CD14-positive monocyte (primary cell): ENCODE measurements around the gene CEP68. TPM values are rescaled to one million over a fixed set of nuclear protein-coding genes. Genes with fewer than 3 reads are reported as not detected.

Experiments used
- DNase-seq, 3 donors: peaks; one replicate each; pipeline ENCODE4 v3.0.0-alpha.2; 2011 to 2022
- H2AFZ ChIP-seq: 2 replicates; pipeline ENCODE4 v1.6.0; 2012; ENCODE audit warnings: mild to moderate bottlenecking, low read depth, low read length, inconsistent platforms; ENCODE audit not compliant: insufficient read depth, poor library complexity, severe bottlenecking
- H3K27ac ChIP-seq, 2 donors: 1 replicate in 1 of 2; 2 replicates in 1 of 2; pipeline ENCODE4 v1.5.1; 2012 to 2013; ENCODE audit warnings: low read length in 2 of 2, control low read depth in 1 of 2, inconsistent platforms in 1 of 2, low read depth in 1 of 2, mild to moderate bottlenecking in 1 of 2
- H3K27me3 ChIP-seq, 2 donors: one replicate each; pipeline versions ENCODE4 v1.6.0 to v1.6.1; 2011 to 2013; ENCODE audit warnings: low read length in 2 of 2; ENCODE audit not compliant: control insufficient read depth in 2 of 2, insufficient read depth in 2 of 2
- H3K36me3 ChIP-seq, 2 donors: replicated peaks in 1 of 2; 1 replicate in 1 of 2; 2 replicates in 1 of 2; pipeline versions ENCODE4 v1.5.1 to v1.6.1; 2012 to 2013; ENCODE audit warnings: low read length in 2 of 2, control low read depth in 1 of 2, inconsistent platforms in 1 of 2, mild to moderate bottlenecking in 1 of 2; ENCODE audit not compliant: insufficient read depth in 2 of 2, control insufficient read depth in 1 of 2
- H3K4me1 ChIP-seq, 2 donors: 1 replicate in 1 of 2; 2 replicates in 1 of 2; pipeline versions ENCODE4 v1.5.1 to v1.6.1; 2012 to 2013; ENCODE audit warnings: low read length in 2 of 2, control low read depth in 1 of 2, inconsistent platforms in 1 of 2, mild to moderate bottlenecking in 1 of 2, moderate library complexity in 1 of 2; ENCODE audit not compliant: insufficient read depth in 2 of 2, control insufficient read depth in 1 of 2
- H3K4me2 ChIP-seq: replicated peaks from 2 replicates; pipeline ENCODE3; 2012; ENCODE audit warnings: low read length, moderate library complexity, mild to moderate bottlenecking; ENCODE audit not compliant: poor library complexity, severe bottlenecking; ENCODE audit errors: extremely low read depth
- H3K4me3 ChIP-seq, 3 experiments: fragments of 200-600 bp in 1 of 3; sonication (generic) in 1 of 3; replicated peaks in 1 of 3; 1 replicate in 2 of 3; 2 replicates in 1 of 3; pipeline ENCODE4 v1.5.1; 2011 to 2013; ENCODE audit warnings: low read length in 3 of 3, mild to moderate bottlenecking in 3 of 3, control low read depth in 2 of 3, low read depth in 2 of 3, inconsistent platforms in 1 of 3, moderate library complexity in 1 of 3
- H3K79me2 ChIP-seq: 2 replicates; pipeline ENCODE4 v1.6.0; 2012; ENCODE audit warnings: mild to moderate bottlenecking, control low read depth, inconsistent platforms, low read length, moderate library complexity; ENCODE audit not compliant: insufficient read depth
- H3K9ac ChIP-seq: 2 replicates; pipeline ENCODE4 v1.6.0; 2017; ENCODE audit warnings: low read length, mild to moderate bottlenecking; ENCODE audit not compliant: insufficient read depth, poor library complexity, severe bottlenecking
- H3K9me3 ChIP-seq, 2 donors: replicated peaks in 1 of 2; 1 replicate in 1 of 2; 2 replicates in 1 of 2; pipeline versions ENCODE4 v1.5.1 to v1.6.1; 2012 to 2013; ENCODE audit warnings: low read length in 2 of 2, control low read depth in 1 of 2; ENCODE audit not compliant: control insufficient read depth in 1 of 2, insufficient read depth in 1 of 2
- H4K20me1 ChIP-seq: 2 replicates; pipeline ENCODE4 v1.6.0; 2012; ENCODE audit warnings: mild to moderate bottlenecking, low read length, control low read depth, moderate library complexity; ENCODE audit not compliant: insufficient read depth
- H3K27ac Mint-ChIP-seq, 7 donors: one replicate each; pipeline ENCODE4 v1.8.0; 2020; ENCODE audit warnings: mild to moderate bottlenecking in 7 of 7, mixed read lengths in 7 of 7, moderate library complexity in 6 of 7, inconsistent platforms in 2 of 7
- H3K27me3 Mint-ChIP-seq, 3 donors: one replicate each; pipeline ENCODE4 v1.8.0; 2021 to 2022; ENCODE audit warnings: low read depth in 3 of 3, mild to moderate bottlenecking in 3 of 3, mixed read lengths in 3 of 3, moderate library complexity in 3 of 3, inconsistent platforms in 1 of 3
- H3K36me3 Mint-ChIP-seq, 2 donors: one replicate each; pipeline ENCODE4 v1.8.0; 2020; ENCODE audit warnings: mixed read lengths in 2 of 2, inconsistent platforms in 1 of 2, mild to moderate bottlenecking in 1 of 2
- H3K4me1 Mint-ChIP-seq: one replicate; pipeline ENCODE4 v1.8.0; 2020; ENCODE audit warnings: mild to moderate bottlenecking, mixed read lengths
- H3K4me3 Mint-ChIP-seq, 2 donors: one replicate each; pipeline ENCODE4 v1.8.0; 2020; ENCODE audit warnings: mild to moderate bottlenecking in 2 of 2, mixed read lengths in 2 of 2, moderate library complexity in 1 of 2
- H3K9me3 Mint-ChIP-seq, 7 donors: one replicate each; pipeline ENCODE4 v1.8.0; 2020 to 2022; ENCODE audit warnings: mixed read lengths in 7 of 7, mild to moderate bottlenecking in 6 of 7, moderate library complexity in 6 of 7, inconsistent platforms in 2 of 7
- CTCF ChIP-seq: fragments of 200-600 bp; IDR thresholded peaks from one replicate; pipeline ENCODE4 v1.8.0; 2022; ENCODE audit warnings: antibody characterized with exemption, mild to moderate bottlenecking
- WGBS: methylation state at CpG from one replicate; pipeline ENCODE4 v1.1.5; 2013; ENCODE audit warnings: missing lambda C conversion rate; ENCODE audit not compliant: insufficient coverage; 5-methylcytosine and 5-hydroxymethylcytosine counted together
- intact Hi-C, 2 donors: fragments of 100-400 bp; cut with micrococcal nuclease; formaldehyde crosslinking; loops; one replicate each; pipeline versions ENCODE4 v1.15.0 to v1.15.1; 2023
- polyA plus RNA-seq, 3 donors: library from polyadenylated mRNA; depleted of rRNA in 1 of 3; unstranded in 2 of 3; stranded (reverse) in 1 of 3; fragments of 300-500 nt in 2 of 3; fragments of >200 nt in 1 of 3; fragmentation: Illumina TruSeq in 2 of 3; gene quantifications; 1 replicate in 2 of 3; 2 replicates in 1 of 3; pipeline ENCODE4 v1.2.3, GENCODE V29; 2012 to 2021

The CEP68 gene
- polyA plus RNA-seq, 3 donors: 2.5 to 6.5 (median 2.8) TPM

DNA sequence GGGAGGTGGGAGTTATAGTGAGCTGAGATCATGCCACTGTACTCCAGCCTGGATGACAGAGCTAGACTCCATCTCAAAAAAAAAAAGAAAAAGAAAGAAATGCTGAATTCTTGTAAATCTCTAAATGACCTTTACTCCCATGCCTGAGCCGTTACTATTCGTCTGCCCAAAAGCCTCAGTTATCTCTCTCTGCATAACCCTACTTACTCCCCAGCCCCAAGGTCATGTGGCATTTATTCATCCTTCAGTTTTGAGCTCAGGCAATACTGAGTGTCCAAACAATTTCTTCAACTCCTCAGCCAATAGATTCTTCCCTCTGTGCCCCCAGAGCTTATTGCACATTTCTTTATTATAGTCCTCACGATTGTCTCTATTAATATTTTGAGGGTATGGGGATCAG lies 44.9 kb downstream of the CEP68 start:
- no peaks in the 10 kb centered on the region for H3K9me3 ChIP-seq
- intact Hi-C loops: no loop called here
- TF ChIP-seq CTCF: no peak
- no peak overlapping the region for H3K9ac ChIP-seq
- no peaks in the 10 kb centered on the region for H3K9me3 Mint-ChIP-seq
- no peak overlapping the region for H3K4me3 Mint-ChIP-seq
- peak overlapping the region in 1 of 7 donors; percentile 40 for H3K27ac Mint-ChIP-seq
- no peaks in the 10 kb centered on the region for H3K27me3 Mint-ChIP-seq
- H3K36me3 Mint-ChIP-seq: peaks cover 63 to 86% of the 10 kb centered on the region in 2 donors
- H2AFZ ChIP-seq: no peak overlapping the region
- peaks cover 100% of the 10 kb centered on the region for H3K79me2 ChIP-seq
- DNase-seq: no peak
- H3K4me1 ChIP-seq: no peaks in the 10 kb centered on the region
- peaks cover 68 to 84% of the 10 kb centered on the region in 2 donors for H3K36me3 ChIP-seq
- H4K20me1 ChIP-seq: peaks cover 100% of the 10 kb centered on the region
- H3K4me1 Mint-ChIP-seq: no peaks in the 10 kb centered on the region
- no peak overlapping the region for H3K4me2 ChIP-seq
- WGBS: 100% methylated on average over 2 of the region's 3 CpGs
- H3K27ac ChIP-seq: no peak overlapping the region
- H3K4me3 ChIP-seq: no peak overlapping the region
- no peaks in the 10 kb centered on the region for H3K27me3 ChIP-seq

DNA sequence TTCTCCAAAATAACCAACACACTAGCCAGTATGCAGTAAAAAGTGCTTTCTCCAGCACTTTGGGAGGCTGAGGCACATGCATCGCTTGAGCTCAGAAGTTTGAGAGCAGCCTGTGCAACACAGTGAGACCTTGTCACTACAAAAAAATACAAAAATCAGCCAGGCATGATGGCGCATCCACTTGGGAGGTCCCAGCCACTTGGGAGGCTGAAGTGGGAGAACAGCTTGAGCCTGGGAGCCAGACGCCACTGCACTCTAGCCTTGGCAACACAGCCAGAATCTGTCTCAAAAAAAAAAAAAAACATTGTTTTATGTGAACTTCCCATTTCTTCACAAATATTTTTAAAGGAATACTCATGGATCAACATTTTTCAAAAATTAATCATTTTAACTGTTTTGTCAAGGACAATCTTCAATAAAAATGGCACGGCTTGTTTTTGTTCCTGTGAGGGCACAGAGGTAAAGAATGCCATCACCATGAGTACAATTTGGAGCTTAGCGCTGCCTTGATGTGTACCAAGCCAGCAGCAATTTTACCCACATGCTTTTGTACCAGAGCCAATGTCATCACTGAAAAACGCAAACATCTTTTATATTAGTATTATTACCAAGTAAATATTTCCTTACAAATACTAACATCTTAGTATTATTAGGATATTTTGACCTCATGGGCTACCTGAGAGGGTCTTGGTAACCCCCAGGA lies 46.9 kb downstream of the CEP68 start:
- intact Hi-C loops: no loop called here
- Histone ChIP-seq H4K20me1 (peaks cover 100% of the 10 kb centered on the region), H3K4me1 (no peaks in the 10 kb centered on the region)

More for the DNA sequence above, 46.9 kb downstream of the CEP68 start:
- no peak for TF ChIP-seq CTCF
- Histone ChIP-seq H3K79me2 (peaks cover 100% of the 10 kb centered on the region), H3K4me3 (no peak overlapping the region), H3K9me3 (no peaks in the 10 kb centered on the region), H3K36me3 (peaks cover 57 to 80% of the 10 kb centered on the region in 2 donors), H3K27ac (peak overlapping the region in 1 of 2 donors; percentile 41), H3K27me3 (no peaks in the 10 kb centered on the region), H2AFZ (no peak overlapping the region), H3K9ac (no peak overlapping the region), H3K4me2 (no peak overlapping the region)
- H3K27me3 Mint-ChIP-seq: no peaks in the 10 kb centered on the region
- no peak overlapping the region for H3K4me3 Mint-ChIP-seq
- 100% methylated on average over 2 of the region's 6 CpGs for WGBS
- peak overlapping the region in 3 of 7 donors; percentile 25 to 63 (median 46) for H3K27ac Mint-ChIP-seq
- no peaks in the 10 kb centered on the region for H3K9me3 Mint-ChIP-seq
- no peak for DNase-seq
- H3K4me1 Mint-ChIP-seq: peaks cover 1% of the 10 kb centered on the region
- H3K36me3 Mint-ChIP-seq: peaks cover 46 to 84% of the 10 kb centered on the region in 2 donors
